Measurements from ENCODE around the gene FANK1.
"Not testable (repeated sequence)": the region's sequence is repeated elsewhere in the genome, so short reads cannot be mapped to it uniquely, and the experiment has no call there.

FANK1 gene

DNA sequence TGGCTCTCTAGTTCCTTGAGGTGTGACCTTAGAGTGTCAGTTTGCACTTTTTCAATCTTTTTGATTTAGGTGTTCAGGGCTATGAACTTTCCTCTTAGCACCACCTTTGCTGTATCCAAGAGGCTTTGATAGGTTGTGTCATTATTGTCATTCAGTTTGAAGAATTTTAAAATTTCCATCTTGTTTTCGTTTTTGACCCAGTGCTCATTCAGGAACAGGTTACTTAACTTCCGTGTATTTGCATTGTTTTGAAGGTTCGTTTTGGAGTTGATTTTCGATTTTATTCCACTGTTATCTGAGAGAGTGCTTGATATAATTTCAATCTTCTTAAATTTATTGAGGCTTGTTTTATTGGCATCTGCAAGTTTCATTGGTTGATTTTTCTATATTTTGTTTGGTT lies 37.3 kb downstream of the FANK1 start:
- no peak for DNase-seq

- DNase-seq: no peak
Measured at GRCh38 chr10:125936331-125936730, 40.0 kb downstream of the FANK1 start.

GRCh38 chr10:125940515-125940914 lies 44.2 kb downstream of the FANK1 start:
- no peak for DNase-seq

DNA sequence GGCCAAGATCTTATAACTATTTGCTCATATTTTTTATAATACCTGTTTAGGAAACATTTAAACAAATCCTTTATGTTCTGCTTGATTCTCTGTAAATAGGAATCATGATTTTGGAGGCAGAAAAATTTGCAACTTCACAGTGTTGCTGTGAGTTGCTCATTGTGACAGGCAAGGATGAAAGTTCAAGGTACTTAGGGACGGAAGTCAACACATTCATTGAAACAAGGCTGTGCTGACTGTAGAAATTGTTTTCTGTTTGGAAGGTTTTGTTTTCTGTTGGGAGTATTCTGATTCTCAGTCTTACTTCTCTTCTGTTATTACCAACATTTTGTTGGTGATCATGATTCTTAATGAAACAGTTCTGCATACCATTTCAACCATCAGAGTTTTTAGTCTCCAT lies 54.9 kb downstream of the FANK1 start:
- no peak for DNase-seq

GRCh38 chr10:125953778-125954385 lies 57.5 kb downstream of the FANK1 start:
- DNase-seq: no peak

DNA sequence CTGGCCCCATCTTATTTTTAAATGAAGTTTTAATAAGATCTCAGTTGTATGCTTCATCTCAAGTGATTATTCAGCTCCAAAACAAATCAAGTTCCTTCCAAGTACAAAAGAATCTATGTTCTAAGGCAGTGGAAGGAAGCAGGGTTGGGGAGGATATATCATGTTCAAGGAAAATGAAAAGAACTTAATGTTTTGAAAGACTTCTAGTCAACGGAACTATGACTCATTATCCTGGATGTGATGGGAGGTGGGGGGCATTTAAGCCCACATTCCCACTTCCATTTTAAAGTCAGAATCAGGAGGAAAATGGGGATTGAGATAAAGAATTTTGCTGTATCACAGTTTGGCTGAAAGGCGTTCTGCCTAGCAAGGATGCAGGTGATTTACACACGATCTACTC lies 59.4 kb downstream of the FANK1 start:
- DNase-seq: no peak

- DNase-seq: no peak
Measured at GRCh38 chr10:125961743-125962142, 65.4 kb downstream of the FANK1 start.

DNA sequence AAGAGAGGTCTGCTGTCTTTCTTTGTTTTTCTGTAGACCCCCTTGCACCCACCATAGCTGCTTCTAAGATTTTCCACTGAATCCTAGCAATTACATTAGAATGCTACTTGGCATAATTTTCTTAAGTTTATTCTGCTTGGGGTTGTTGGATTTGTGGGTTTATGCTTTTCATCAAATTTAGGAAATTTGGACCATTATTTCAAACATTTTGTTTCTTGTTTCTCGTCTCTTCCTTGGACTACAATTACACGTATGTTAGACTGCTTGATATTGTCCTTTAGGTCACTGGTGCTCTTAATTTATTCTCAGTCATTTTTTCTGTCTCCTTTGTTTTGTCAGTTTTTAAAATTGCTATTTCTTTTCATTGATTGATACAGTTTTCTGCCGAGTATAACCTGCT lies 65.8 kb downstream of the FANK1 start:
- DNase-seq: no peak

GRCh38 chr10:125964558-125964957 lies 68.2 kb downstream of the FANK1 start:
- DNase-seq: no peak

GRCh38 chr10:125967533-125967932 lies 71.2 kb downstream of the FANK1 start:
- no peak for DNase-seq

- DNase-seq: not testable (repeated sequence)
Measured at GRCh38 chr10:125970077-125970630, 73.8 kb downstream of the FANK1 start.

GRCh38 chr10:125976960-125977605 lies 80.7 kb downstream of the FANK1 start:
- no peak for DNase-seq

DNA sequence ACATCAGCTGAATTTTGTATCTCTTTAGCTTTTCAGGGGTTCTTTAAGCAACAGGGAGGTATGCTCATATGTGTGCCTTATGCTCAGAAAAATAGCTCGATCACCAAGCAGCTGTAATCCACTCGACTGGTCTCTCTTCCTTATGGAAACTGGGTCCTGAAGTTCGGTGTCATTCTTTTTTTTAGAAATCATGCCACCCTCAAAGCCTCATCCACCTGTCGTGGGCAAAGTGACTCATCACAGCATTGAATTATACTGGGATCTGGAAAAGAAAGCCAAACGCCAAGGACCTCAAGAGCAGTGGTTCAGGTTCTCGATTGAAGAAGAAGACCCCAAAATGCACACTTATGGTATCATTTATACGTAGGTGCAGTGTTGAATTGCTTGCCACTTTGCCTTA lies 83.6 kb downstream of the FANK1 start:
- DNase-seq: no peak

- DNase-seq: no peak
Measured at GRCh38 chr10:125980521-125981035, 84.2 kb downstream of the FANK1 start.

DNA sequence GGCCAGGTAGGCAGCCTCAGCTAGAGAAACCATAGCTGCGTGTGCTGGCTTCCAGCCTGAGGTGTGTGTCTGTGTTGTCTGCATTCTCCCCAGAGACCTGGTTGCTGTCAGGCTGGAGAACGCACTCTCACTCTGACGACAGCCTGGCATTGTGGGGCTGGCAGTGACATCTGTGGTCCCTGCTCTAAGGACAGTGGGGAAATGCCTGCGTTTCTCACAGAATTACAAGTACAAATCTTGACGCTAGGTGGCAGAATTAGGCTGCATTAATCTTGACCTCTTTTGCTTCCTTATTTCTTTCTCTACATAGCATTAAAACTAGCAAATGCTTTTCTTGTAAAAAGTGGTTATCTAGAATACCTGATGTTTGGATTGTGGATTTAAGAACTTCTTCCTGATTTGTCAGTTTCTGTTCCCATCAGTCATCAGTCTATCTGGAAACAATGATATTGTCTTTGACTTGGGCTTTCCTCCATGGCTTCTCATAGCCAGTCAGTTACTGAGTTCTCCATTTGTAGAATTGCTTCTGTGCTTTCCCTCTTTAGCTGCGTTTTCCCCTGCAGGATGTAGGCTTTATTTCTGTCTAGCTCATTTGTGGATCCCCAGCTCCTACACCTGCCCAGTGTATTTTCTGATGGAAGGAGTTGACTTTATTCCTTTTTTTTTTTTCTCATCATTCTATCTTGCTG lies 86.0 kb downstream of the FANK1 start:
- peak; percentile 4 for DNase-seq

DNA sequence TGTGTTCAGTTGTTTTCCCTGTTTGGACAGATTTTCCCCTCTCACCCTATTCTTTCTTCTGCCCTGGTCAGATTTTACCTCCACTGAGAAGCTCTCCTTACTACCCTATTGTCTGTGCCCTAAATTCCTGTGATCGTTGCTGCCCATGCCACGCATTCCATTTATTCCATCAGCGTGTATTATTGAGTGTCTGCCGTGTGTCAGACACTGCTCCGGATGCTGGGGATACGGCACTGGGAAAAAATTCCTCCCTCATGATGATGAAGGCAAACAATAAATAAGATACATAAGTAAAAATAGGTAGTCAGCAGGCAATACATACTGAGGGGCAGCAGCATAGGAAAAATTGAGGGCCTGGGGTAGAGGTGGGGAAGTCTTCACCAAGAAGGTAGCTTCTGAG lies 86.8 kb downstream of the FANK1 start:
- no peak for DNase-seq

DNA sequence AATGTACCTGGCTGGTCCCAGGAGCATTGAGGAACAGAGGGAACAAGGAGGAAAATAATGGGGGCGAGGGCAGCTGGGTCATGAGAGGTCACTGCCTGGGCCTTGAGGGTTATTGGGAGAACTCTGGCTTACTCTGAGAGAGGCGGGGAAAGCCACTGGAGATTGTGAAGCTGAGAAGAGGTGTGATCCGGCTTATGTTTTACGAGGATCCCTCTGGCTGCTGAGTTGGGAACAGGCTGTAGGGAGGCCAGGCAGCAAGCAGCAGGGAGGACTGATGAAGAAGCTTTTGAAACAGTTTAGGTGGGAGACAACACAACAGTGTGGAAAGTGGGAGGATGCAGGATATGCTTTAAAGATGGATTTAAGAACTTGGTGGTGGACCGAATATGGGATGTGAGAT lies 87.3 kb downstream of the FANK1 start:
- DNase-seq: no peak

DNA sequence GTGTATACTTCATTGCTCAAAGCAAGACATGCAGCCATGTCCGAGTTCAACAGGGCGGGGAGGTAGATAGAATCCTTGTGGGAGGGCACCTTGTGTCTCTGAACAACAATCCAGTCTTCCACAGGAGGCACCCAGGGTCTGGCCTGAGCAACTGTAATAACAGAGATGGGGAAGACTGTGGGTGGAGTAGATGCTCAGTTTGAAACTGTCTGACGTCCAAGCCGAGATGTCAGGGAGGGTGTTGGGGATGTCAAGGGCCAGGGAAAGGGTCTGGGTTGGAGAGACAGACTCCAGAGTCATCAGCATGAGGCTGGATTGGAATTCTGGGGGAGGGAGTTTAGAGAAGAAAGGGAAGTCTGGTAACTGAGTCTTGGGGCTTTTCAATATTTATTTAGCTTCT lies 88.0 kb downstream of the FANK1 start:
- DNase-seq: no peak

DNA sequence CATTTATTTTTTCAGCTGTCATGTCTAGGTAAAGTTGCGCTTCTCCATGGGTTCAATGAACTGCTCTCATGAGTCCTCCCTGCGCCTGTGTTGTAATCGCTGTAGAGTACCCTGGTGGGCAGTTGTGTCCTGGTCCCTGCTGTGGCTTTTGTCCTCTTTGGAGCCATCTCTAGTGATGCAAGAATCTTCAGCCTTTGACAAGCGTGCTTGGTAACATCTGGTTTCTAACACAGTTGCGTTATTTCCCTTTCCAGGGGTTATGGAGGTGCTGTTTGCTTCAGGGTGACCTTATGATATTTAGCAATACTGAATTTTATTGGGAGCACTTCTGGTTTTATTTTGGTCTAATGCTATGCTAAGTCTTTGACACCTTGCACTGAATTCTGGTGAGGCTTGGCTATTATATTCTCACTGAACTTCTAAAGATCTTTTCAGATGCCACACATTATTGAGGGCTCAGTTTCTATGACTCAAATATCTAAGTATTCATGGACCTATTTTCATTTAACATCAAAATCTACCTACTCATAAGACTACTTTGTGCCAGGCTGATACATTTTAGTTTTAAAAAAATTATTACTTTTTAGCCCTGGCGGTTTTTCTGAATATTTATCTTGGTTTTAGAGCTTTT lies 88.6 kb downstream of the FANK1 start:
- DNase-seq: no peak

- no peak for DNase-seq
Measured at GRCh38 chr10:125985557-125986240, 89.3 kb downstream of the FANK1 start.

GRCh38 chr10:125989791-125990190 lies 93.4 kb downstream of the FANK1 start:
- no peak for DNase-seq

DNA sequence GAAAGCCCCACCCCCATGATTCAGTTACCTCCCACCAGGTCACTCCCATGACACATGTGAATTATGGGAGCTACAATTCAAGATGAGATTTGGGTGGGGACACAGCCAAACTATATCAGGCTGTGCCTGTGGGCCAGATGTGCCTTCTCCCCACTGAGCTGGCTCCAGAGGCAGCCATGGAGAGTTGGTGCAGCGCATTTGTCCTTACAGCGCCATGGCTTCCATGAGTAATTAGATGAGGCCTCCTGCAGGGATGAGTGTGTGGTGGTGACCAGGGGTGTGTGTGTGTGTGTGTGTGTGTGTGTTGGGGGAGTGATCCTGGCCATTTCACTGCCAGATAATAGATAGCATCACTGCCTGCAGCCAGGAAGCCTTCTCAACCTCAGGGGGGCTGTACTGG lies 94.6 kb downstream of the FANK1 start:
- DNase-seq: no peak

DNA sequence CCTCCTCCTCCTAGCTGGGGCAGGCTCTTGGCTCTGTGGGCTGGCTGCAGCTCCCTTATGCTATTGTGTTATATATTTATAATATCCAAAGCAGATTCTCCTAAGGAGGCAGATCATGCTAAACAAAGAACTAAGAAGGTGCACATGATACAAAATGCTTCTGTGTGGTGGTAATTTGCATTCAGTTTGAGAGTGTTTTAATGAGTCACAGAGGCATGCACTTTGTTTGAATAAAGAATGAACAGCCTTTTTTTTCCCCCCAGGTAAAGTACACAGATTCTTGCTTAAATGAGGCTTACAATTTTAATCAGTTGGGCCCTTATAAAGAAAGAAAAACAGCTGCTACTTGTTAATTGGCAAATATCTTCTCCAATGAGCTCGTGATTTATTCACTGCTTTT lies 95.0 kb downstream of the FANK1 start:
- DNase-seq: no peak

Data from activated CD4-positive, alpha-beta T cell treated with anti-CD3 and anti-CD28 coated beads, Interleukin-2, amount 50 U/mL, for 1 hour (primary cell).